Colonic mucosa (tissue), 4 donors: ENCODE data around the gene TNS3. TPM values are rescaled to one million over a fixed set of nuclear protein-coding genes. Genes with fewer than 3 reads are reported as not detected.

Experiments used
- DNase-seq: peaks from one replicate; pipeline ENCODE4 v3.0.0-alpha.2; 2020
- H3K27ac ChIP-seq: fragments of 200-600 bp; one replicate; pipeline ENCODE4 v1.8.0; 2021
- H3K27me3 ChIP-seq: fragments of 200-600 bp; one replicate; pipeline ENCODE4 v1.8.0; 2021
- H3K36me3 ChIP-seq: fragments of 200-600 bp; one replicate; pipeline ENCODE4 v1.8.0; 2021
- H3K4me1 ChIP-seq: fragments of 200-600 bp; one replicate; pipeline ENCODE4 v1.8.0; 2021; ENCODE audit warnings: mild to moderate bottlenecking
- H3K4me3 ChIP-seq: fragments of 200-600 bp; one replicate; pipeline ENCODE4 v1.8.0; 2021
- H3K9ac ChIP-seq, 2 donors: one replicate each; pipeline ENCODE4 v1.7.0; 2013; ENCODE audit warnings: control low read depth in 2 of 2, low read depth in 2 of 2, low read length in 2 of 2
- H3K9me3 ChIP-seq: fragments of 200-600 bp; one replicate; pipeline ENCODE4 v1.8.0; 2021
- CTCF ChIP-seq: fragments of 200-600 bp; IDR thresholded peaks from one replicate; pipeline ENCODE4 v1.8.0; 2022; ENCODE audit warnings: antibody characterized with exemption, mild to moderate bottlenecking
- intact Hi-C: fragments of 100-400 bp; cut with DNase I; formaldehyde crosslinking; loops from one replicate; pipeline ENCODE4 v1.14.1; 2022
- total RNA-seq, 2 donors: library from RNA; stranded (reverse); fragmentation: NEBNext Ultra II Directional in 1 of 2; extraction: Animal tissue kit (Norgen Biotek cat#: 25700) in 1 of 2; gene quantifications; one replicate each; pipeline ENCODE4 v1.2.1, GENCODE V29; 2021
- donor health status: healthy.
- donor health status: DM: no; HTN: no; CAD: no.
- donor health status: DM: no; HTN: no; CAD: no.

Gene TNS3
- total RNA-seq, 2 donors from 2014 or later: 41.1 to 58.2 TPM

DNA sequence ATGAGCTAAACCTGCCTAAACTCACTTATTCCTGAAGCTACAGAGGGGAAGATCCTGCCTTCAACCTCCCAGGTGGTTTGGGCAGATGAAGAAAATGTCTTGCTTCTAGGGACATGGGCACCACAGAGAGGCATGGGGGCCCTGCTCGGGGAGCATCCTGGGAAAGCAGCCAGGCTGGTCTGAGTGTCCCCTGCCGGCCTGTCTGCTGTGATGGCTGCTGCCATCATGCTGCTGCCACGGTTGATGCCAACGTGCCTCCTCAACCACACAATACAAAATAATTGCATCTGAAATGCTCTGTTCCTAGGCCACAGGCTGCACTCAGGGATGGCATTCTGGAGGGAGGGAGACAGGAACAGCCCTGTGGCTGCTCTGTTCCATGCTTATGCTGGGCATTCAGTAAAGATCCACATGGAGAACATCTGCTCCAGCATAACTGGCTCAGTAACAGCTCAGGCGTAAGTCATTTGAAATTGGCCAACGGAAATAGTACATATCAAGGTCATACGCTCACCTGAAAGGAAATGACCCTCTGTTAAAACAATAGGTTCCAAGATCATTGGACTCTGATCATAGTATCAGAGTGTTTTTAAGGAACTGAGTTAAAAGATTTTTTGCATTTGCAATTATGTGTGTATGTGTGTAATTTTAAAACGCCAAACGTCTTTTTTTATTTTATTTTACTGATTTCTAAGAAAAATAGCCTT lies 299.0 kb downstream of the TNS3 start:
- no peak for TF ChIP-seq CTCF
- Histone ChIP-seq H3K27ac (peak overlapping the region; percentile 53), H3K4me1 (peaks cover 8% of the 10 kb centered on the region), H3K9ac (no peak overlapping the region), H3K27me3 (no peaks in the 10 kb centered on the region), H3K36me3 (peaks cover 8% of the 10 kb centered on the region), H3K9me3 (no peaks in the 10 kb centered on the region), H3K4me3 (no peak overlapping the region)
- intact Hi-C loops: no loop called here
- DNase-seq: peak; percentile 14

- H3K9me3 ChIP-seq: no peaks in the 10 kb centered on the region
- TF ChIP-seq CTCF: no peak
- peak; percentile 13 for DNase-seq
- H3K36me3 ChIP-seq: peaks cover 8% of the 10 kb centered on the region
- intact Hi-C loops: no loop called here
- no peak overlapping the region for H3K4me3 ChIP-seq
- no peaks in the 10 kb centered on the region for H3K27me3 ChIP-seq
- H3K27ac ChIP-seq: no peak overlapping the region
- H3K9ac ChIP-seq: no peak overlapping the region
- peaks cover 8% of the 10 kb centered on the region for H3K4me1 ChIP-seq
Measured at GRCh38 chr7:47281966-47282643, 299.8 kb downstream of the TNS3 start.

- H3K4me3 ChIP-seq: no peak overlapping the region
- no peak overlapping the region for H3K27ac ChIP-seq
- H3K9ac ChIP-seq: no peak overlapping the region
- peaks cover 8% of the 10 kb centered on the region for H3K36me3 ChIP-seq
- H3K27me3 ChIP-seq: no peaks in the 10 kb centered on the region
- H3K9me3 ChIP-seq: no peaks in the 10 kb centered on the region
- H3K4me1 ChIP-seq: peaks cover 8% of the 10 kb centered on the region
- no peak for TF ChIP-seq CTCF
- peak; percentile 9 for DNase-seq
- intact Hi-C loops: no loop called here
Measured at GRCh38 chr7:47281161-47281560, 300.8 kb downstream of the TNS3 start.

- no peaks in the 10 kb centered on the region for H3K9me3 ChIP-seq
- intact Hi-C loops: no loop called here
- TF ChIP-seq CTCF: no peak
- no peak for DNase-seq
- H3K4me3 ChIP-seq: no peak overlapping the region
- H3K9ac ChIP-seq: no peak overlapping the region
- peaks cover 8% of the 10 kb centered on the region for H3K4me1 ChIP-seq
- peaks cover 8% of the 10 kb centered on the region for H3K36me3 ChIP-seq
- H3K27me3 ChIP-seq: no peaks in the 10 kb centered on the region
- H3K27ac ChIP-seq: no peak overlapping the region
Measured at GRCh38 chr7:47280114-47280513, 301.8 kb downstream of the TNS3 start.

DNA sequence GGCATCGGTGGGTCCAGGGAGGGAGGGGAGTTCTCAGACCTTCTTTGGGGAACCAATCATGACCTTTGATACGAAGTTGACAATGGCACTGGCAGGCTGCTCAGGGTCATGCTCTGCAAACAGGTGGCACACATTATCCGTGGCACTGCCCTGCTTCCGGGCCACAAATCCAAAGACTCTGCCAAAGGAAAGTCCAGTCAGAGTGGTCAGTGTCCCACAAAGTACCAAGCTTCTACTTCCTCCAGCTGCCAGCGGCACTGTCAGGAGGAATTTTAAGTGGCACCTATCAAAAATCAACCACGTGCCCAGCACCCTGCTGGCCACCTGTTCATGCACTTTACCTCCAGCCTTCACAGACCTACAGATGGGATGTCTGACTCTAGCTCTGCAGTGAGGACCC lies 303.9 kb downstream of the TNS3 start:
- peak; percentile 15 for DNase-seq
- Histone ChIP-seq H3K9ac (no peak overlapping the region), H3K27ac (no peak overlapping the region), H3K36me3 (peaks cover 8% of the 10 kb centered on the region), H3K4me1 (peaks cover under 1% of the 10 kb centered on the region), H3K27me3 (no peaks in the 10 kb centered on the region), H3K4me3 (no peak overlapping the region), H3K9me3 (no peaks in the 10 kb centered on the region)
- intact Hi-C loops: loop anchor here (10.0 kb wide), 1 partner anchor 137 kb away; no protein-coding TSS in a partner anchor
- no peak for TF ChIP-seq CTCF
